Iris pigment epithelial cell (primary cell): Measurements from ENCODE around the gene RUNX1.
"Not testable (repeated sequence)": the region's sequence is repeated elsewhere in the genome, so short reads cannot be mapped to it uniquely, and the experiment has no call there.

Experiments used
- DNase-seq: peaks from one replicate; pipeline ENCODE4 v3.0.0-alpha.2; 2011; ENCODE audit warnings: low read depth

Gene RUNX1

DNA sequence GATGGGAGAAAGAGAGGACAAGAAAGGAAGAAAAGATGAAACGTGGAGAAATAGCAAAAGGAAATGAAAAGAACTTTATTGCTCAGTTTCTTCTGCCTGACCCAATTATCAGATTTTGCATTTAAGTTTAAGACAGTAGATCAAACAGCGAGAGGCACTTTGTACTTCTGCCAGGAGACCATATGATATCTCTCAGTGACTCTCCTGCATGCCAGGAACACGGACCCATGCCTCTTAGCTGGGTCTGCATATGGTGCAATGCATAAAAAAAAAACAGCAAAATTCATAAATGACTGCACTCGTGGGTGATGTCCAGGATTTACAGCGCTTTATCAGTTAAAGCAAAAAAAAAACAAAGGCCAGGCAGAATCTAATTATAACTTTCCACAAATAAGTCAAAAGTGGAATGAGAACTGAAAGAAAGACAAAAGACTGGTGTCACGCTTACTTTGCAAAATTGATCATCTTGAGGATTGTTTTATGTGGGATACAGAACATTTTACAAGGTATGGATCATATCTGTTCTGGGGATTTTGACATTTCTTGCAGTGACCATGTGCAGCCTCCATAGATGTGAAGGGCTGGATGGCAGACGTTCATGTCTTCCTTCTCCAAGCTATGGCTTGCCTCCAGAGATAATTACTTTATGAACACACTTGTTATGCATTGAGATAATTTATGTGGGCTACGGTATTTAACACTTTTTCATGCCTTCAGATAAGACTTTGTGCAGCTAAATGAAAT lies 79.5 kb downstream of the RUNX1 start:
- no peak for DNase-seq

DNA sequence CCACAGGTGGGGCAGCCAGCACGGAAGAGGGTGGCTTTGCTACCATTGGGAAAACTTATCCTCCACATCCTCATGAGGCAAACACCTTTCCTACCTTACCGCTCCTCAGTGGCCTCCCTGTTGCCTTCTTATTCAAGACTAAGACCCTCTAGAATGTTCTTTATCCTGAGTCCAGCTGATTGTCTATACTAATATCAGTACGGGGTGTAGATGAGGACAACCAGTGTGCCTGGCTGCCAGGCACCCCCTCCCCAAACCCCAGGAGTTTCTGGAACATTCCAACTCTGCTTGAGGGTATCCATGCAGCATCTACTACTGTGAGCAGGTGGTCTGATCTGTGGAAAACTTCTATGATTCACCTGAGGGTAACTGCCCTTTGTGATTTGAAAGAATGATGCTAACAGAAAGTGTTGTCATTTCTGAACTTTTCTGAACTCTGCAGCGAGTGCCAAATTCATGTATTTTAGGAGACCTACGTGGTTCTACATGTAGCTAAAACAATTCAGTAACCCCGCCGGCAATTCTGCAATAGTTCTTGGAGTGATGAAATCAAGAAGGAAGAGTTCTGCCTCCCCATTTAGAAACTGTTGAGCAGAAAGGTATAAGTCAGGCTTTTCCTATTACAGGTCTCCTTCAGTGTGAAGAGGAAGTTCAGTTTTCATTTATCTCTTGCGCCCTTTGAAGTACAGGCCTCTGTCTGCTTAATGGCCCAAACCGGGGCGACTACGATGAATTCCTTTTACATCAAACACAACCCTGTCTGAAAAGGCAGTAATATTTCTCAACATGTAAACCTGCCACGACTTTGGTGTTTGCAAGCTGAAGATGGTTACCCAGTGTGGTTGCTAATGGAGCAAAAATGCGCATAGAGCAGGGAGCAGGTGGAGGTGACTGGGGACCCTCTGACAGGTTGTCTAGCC lies 80.4 kb downstream of the RUNX1 start:
- DNase-seq: no peak

DNA sequence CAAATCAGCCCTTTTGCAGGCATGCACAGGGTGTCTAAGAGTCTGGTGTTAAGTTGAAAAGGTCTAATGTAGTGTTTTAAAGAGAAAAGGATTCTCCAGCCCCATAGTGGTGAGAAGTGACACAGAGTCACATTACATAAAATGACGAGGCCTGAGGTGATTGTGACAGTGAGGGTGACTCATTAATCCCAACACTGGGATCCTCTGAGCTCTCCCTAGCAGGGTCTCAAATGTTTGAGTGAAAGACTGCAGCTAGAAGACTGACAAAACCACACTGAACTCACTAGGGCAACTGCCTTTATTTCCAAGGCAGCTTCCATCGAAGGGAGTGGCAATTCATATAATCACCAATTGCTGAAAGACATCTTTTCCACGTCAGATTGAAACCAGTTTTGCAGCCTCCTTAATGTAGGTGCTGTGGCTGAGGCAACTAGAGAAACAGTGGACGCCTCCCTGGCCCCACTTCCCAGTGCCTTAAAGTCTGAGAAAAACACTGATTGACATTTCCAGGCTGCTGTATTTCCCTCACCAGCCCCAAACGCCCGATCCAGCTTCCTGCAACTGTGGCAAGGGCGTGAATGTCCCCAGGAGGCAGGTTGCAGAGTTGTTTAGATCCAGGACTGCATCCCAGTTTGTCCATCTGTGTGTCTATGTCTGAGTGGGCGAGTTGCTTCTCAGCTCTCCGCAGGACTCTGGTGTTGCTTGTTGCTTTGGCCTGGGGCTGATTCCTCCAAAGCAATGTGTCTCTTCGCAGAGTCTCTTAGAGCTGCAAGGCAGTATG lies 81.4 kb downstream of the RUNX1 start:
- no peak for DNase-seq

DNA sequence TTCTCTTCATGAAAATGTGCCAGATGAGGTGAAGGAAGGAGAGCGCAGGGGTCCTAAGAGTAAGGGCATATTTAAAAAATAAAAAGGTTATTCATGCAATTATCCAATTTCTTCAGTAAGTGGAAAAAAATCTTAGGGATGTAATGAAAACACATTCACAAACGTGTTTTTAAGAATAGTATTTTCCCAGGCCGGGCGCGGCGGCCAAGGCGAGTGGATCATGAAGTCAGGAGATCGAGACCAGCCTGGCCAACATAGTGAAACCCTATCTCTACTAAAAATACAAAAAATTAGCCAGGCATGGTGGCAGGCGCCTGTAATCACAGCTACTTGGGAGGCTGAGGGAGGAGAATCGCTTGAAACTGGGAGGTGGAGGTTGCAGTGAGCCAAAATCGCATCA lies 82.2 kb downstream of the RUNX1 start:
- DNase-seq: not testable (repeated sequence)

GRCh38 chr21:34965200-34966174 lies 83.6 kb downstream of the RUNX1 start:
- DNase-seq: peak; percentile 71

DNA sequence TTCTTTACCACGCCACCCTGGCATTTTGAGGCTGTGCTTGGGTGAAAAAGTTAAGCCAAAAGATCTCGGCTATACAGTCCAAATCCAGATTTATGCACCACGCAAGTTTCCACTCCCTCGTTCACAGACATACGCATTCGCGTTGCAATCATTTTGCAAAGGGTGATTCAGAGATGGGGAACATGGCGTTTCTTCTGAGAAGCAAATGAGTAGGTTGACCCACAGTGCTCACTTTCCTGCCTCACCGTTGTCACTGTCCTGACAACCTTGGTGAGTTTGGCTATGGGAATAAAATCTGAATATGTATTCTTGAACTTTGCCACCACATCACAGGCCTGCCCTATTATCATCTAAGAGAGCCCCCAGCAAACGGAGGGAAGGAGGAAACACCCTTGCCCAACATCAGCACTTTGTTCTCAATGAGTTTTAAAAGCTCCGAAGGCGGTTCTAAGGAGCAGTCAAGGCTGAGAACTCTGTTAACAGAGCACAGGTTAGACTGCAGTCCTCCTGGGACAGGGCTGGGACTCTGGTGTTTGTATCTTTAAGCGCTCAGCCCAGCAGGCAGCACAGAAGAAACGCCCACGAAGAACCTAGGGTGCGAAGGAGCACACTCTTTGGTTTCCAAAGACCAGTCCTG lies 86.4 kb downstream of the RUNX1 start:
- no peak for DNase-seq

GRCh38 chr21:34962136-34962535 lies 87.0 kb downstream of the RUNX1 start:
- no peak for DNase-seq

GRCh38 chr21:34960687-34961086 lies 88.4 kb downstream of the RUNX1 start:
- no peak for DNase-seq

DNA sequence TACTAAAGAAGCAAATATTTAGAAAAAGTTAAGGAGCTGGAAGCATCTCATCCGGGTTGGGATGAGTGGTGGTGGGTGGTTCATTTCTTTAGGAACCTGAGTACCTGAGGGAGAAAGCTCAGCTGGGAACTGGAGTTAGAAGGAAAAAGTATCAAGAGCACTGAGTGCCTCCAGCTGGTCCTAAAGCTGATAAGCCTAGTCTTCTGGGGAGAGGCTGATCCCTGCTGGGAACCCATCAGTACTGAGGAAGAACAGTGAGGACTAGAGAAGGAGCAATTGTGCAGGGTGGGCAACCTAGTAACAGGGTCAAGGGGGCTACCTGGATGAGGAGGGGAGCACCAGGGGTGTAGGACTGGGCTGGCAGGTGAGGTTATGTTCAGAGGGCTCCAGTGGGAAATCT lies 89.5 kb downstream of the RUNX1 start:
- DNase-seq: no peak

DNA sequence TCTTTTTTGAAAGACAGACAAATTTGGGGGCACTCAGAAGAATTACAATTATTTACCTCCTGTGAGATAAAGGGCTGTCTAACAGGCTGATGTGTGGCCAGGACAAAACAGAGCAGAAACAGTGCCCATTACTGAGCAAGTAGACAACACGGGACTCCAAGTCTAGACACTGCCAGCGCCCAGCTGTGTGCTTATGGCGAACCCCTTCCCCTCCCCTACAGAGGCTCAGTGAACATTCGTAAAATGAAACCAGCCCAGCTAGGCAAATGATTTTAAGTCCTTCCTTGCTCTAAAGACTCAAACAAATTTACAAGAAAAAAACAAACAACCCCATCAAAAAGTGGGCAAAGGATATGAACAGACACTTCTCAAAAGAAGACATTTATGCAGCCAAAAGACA lies 91.1 kb downstream of the RUNX1 start:
- DNase-seq: no peak

- no peak for DNase-seq
Measured at GRCh38 chr21:34956416-34957316, 92.4 kb downstream of the RUNX1 start.

- no peak for DNase-seq
Measured at GRCh38 chr21:34953950-34954349, 95.2 kb downstream of the RUNX1 start.

- peak; percentile 43 for DNase-seq
Measured at GRCh38 chr21:34952701-34953100, 96.4 kb downstream of the RUNX1 start.

GRCh38 chr21:34951868-34952267 lies 97.2 kb downstream of the RUNX1 start:
- DNase-seq: not testable (repeated sequence)

DNA sequence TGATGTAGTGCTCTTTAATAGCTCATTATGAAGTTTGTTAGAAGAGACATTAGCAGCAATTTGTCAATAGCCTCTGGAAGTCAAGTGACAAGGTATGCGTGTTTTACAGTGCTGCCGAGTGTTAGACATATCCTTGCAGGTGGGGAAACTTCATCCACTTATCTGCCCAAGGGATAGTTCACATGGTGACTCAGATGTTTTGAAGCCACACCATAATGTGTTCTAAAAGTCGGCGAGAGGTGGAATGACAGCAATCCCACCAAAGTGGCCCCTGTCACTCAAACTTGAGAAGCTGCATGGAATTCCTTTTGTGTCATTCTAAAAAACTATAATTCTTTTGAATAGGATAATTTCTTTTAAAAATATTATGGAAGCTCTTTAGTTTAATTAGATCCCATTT lies 98.1 kb downstream of the RUNX1 start:
- DNase-seq: peak; percentile 34

DNA sequence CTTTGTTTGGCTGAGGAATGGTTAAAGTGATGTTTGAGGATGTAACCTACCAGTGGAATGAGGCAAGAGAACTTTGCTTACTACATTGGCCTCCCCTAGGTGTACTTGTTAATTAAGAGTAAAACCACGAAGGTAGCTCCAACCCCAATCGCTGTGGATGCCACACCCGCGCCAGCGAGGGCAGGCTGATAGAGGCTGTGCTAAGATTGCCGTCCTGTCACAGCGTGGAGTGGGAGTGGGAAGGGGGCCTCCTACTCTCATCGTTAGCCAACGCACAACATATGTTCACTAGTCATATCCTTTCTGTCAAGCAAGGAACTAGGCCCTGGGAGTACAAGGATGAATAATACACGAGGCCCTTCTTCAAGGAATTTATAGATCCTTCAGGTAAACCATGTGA lies 99.6 kb downstream of the RUNX1 start:
- DNase-seq: no peak

GRCh38 chr21:34949030-34949429 lies 100.1 kb downstream of the RUNX1 start:
- DNase-seq: no peak

DNA sequence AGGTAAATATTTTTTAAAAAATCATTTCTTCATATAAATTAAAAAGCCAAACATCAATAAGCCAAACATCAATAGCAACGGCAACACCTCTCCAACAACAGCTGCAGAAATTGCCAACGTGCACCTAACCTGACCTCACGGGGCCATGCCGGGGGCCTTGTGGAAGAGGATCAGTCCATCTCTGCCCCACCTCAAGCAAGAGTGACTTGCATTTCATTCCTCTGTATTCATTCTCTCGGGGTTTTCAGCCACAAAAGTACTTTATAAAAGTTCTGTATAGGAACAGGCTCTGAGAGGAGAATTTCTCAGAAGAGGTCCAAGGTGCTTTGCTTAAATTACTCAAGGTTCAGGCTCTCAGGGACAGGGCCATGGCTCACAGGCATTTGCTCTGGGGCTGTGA lies 100.9 kb downstream of the RUNX1 start:
- no peak for DNase-seq

DNA sequence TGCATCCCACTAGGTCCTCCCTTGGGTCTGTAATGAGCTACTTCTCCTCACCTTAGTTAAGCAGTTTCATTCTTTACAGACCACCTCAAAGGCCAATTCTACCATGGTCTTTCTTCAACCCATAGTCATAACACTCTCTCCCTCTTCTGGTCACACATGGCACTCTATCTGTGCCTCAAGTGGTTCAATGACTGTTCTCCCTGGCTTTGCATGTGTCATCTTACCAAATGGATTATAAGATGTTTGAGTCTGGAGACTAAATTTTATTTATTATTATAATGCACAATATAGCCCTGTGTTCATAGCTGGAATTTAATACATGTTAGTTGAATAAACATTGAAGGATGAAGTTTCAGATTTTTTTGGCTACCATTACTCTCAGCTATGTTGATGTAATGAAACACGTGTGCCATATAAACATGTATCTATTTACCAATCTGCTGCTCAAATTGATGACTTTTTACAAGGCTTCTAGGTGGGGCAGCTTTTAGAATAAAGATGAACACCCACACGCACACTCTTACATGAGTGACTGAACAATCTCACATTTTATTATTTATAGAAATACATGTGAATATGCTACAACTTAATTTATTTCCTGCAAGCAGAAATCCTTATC lies 102.1 kb downstream of the RUNX1 start:
- no peak for DNase-seq
